Cerebellar nuclear complex (tissue), 1 donor: Measurements from ENCODE around the gene ZNF800.

Source experiments
- DNase-seq, 2 experiments: peaks; one replicate each; lab custom pipeline; 2025; lab: John Stamatoyannopoulos, UW

Gene ZNF800

DNA sequence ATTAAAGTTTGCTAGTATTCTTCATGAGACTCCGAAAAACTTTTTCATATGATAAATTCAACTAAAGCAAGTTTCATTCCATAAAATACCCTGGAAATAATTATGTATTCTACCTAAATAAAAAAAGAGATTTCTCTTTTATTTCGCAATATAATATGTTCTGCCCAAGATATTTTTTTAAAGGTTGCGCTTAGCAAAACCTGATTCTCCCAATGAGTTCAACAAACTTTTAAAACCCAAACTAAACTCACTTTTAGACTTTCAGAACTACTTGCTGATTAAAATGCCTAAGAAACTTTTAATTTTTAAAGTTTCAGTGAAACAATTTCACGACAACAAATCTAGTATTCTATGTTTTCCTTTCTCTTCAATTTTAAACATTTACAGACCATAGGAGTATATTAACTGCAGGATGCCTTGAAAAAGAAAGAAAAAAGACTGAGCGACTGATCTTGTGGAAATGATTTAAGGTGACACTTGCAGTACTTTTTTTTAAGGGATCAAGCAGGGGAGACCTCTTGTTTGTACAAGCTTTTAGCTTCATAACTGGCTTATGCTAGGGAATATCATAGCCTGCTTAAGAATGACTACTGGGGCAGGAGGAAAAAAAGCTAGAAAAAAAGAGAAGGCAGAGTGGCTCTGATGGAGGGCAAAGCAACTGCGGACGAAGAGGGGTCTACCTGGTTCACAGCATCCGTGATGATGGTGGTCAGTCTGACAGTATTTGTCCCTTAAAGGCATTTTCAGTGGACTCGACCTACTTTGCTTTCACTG is 1.5 kb downstream of the ZNF800 start:
- DNase-seq, result no peak

- no peak for DNase-seq
Measured at GRCh38 chr7:127390186-127390816, 2.2 kb downstream of the ZNF800 start.

DNA sequence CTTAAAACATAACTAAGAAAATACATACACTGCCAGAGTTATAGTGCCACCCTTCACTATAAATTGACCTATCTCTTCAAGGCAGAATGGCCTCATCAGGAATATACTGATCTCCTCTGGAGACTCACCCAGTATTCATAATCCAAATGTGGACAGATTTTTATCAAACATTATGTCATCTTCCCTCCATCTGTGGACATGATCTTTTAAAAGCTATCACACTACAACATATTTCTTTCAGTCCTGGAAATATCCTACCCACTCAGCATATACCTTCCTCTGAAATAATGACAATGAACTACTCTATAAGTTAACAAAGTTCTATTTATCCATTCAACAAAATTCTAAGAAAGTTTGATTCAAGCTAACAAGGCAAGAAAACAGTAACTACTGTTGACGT is 3.2 kb downstream of the ZNF800 start:
- no peak for DNase-seq

DNA sequence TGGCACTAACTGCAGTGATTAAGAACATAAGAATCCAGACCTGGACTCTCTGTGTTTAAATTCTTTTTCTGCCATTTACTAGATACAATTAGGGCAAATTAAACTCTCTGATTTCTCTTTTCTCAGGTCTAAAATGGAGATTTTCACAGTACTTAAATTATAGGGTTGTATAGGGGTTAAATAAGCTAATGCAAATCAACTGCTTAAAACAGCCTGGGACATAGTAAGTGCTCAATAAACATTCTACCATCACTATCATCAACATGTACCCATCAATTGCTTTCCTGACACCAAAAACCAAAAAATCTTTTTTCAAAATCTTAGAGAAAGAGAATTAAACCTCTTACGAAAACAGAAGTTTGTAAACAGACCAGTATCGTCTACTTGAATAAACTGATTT is 4.5 kb downstream of the ZNF800 start:
- DNase-seq, result no peak

DNA sequence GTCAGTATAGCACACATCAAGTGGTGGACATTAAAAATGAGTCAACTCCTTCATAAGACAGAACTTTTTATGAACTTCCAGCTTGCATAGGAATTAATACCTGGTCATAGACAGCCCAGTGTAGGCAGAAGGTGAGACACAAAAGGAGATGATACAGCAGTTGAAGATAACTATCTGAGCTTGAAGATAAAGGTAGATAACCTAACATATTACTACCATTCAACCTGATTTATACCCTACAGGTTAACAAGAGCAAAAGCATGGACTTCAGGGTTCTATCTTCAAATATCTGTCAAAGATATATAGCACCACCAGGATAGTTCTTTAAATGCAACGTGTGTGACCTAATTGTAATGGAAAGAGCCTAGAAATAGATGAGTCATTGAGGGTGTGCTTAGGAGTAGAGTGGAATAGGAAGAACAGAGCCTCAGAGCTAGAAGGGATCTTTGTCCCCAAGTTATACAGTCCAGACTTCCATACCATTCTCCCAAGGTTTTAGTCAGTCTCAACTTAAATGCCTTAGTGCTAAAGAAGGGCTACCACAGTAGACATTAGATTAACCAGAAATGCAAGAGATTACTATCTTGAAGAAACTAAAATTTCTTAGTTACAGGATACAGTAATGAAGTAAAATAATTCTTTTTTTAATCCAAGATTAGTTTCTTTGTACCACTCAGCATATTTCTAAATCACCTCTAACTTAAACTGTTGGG is 9.2 kb downstream of the ZNF800 start:
- DNase-seq, result no peak

GRCh38 chr7:127382301-127383085 is 10.0 kb downstream of the ZNF800 start:
- no peak for DNase-seq

DNA sequence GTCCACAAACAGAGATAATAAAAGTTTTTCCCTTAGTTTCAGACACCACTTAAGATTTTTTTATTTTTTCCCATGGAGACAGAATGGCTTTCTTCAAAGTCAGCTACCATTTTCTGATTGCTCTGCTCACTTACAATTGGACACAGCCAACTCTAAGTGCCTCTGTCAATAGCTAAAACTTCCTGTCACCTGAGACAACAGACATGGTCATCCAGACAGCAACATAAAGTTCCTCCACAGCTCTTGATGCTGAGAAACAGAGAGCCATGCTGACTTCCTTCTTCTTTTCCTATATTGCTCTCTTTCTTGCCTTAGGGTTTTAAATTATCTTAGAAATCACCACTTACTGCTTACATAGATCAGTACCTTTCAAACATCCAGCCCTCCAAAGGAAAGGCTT is 12.0 kb downstream of the ZNF800 start:
- DNase-seq, result no peak

DNA sequence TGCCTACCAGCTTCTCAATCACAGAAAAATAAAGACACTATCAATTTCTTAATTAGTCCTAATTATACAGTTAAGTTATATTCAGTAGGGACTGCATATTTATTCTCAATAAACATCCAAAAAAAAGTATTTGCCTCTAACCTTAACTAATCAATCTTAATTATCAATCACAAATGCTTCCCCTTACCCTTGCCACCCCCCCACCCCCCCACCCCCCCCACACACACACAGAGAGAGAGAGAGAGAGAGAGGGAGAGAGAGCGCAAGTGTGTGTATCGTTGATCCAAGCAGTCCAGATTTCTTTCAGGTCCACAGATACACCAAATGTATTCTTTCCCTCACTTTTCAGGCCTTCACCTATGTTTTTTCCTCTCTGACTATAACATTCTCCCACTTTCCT is 12.9 kb downstream of the ZNF800 start:
- no peak for DNase-seq

GRCh38 chr7:127378537-127378936 is 14.0 kb downstream of the ZNF800 start:
- DNase-seq, result no peak

DNA sequence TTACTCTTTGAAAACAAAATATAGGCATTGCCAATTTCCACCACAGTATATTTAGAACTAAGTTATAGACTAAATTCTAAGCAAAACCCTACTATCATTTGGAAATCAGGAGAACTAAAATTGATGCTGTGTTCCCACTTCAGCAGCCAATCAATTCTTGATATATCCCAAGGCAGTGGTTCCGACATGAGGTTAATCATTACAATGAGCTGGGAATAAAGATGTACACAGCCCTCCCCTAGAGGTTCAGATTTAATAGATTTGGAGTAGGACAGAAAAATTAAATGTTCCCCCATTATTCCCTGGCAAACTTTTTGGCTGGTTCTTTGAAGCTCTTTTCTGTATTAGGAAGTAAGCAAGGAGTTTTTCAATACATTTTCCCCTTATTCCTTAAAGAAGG is 15.1 kb downstream of the ZNF800 start:
- no peak for DNase-seq

- DNase-seq, result no peak
Measured at GRCh38 chr7:127375631-127376030, 16.9 kb downstream of the ZNF800 start.

- DNase-seq, result no peak
Measured at GRCh38 chr7:127367679-127368078, 24.8 kb downstream of the ZNF800 start.

- no peak for DNase-seq
Measured at GRCh38 chr7:127366680-127367079, 25.8 kb downstream of the ZNF800 start.

- DNase-seq, result no peak
Measured at GRCh38 chr7:127365957-127366315, 26.6 kb downstream of the ZNF800 start.

DNA sequence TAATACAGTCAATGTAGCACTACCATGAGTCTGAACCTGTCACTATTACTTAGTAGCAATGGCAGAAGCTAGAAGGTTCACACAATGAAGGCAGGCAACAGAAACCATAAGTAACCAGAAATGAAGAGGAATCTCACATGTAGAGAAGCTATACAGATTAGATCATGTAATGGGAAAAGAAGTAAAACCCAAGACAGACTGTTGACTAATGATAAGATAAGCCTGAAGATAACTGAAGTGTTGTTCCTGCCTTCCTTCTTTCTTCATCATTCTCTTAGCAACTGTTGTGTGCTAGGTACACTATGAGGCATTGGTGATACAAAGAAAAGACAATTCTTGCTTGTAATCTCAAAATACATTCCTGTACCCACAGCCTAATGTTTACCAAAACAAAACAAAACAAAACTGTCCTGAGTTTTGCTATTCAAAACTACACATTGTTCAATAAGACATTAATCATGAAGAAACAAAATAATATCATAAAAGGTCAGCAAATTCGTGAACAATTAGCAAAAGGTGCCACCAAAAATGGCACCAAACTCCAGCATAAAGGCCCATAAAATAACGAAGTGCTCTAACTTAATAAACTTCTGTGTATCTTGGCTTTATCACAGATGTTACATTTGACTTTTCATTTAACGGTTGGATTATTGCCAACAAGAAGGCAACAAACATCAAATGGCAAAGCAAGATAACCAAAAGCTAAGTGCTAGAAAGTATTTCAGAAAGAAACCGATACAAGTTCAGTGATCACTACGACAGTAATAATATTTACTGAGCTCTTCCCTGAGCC is 27.1 kb downstream of the ZNF800 start:
- DNase-seq, result no peak

- DNase-seq, result no peak
Measured at GRCh38 chr7:127362364-127363027, 30.0 kb downstream of the ZNF800 start.

- DNase-seq, result no peak
Measured at GRCh38 chr7:127361736-127362135, 30.8 kb downstream of the ZNF800 start.

GRCh38 chr7:127359011-127359410 is 33.5 kb downstream of the ZNF800 start:
- DNase-seq, result no peak

DNA sequence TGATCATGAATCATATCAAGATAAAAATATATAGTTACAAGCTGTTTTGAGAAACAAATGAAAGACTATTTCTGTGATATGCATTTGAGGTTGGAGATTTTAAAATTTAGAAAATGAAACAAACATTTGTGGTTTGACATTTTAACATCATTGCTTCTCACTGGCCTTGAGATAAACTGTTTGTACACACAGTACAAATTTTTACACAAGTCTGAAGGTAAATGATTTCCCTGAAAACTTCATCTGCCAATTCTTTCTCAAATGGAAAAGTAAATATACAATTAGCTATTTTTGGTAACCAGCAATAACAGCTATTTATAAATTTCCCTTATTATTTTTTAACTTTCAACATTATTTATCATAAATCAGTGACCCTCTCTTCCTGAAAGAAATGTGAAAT is 38.6 kb downstream of the ZNF800 start:
- no peak for DNase-seq

DNA sequence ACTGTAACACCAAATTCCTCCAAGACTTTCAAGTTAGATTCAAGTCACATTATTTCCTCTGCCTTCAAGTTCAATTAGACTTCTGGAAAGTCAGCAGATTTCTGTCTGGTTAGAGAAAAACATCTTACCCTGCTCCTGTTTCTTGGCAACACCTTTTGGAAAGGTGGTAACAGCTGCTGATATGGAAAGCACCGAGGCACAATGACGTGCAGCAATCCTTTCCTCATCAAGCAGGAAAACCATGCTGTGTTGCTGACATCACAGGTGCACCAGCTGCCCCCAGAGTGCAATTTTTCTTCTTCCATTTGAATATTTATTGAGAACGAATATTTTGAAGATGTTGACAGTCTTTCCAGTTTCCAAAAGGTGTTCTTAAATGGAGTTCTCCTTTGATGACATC is 41.9 kb downstream of the ZNF800 start:
- DNase-seq, result no peak

GRCh38 chr7:127349881-127350280 is 42.6 kb downstream of the ZNF800 start:
- DNase-seq, result no peak
